Heart left ventricle (tissue), 16 donors: ENCODE data around the gene RASSF9. TPM values are rescaled to one million over a fixed set of nuclear protein-coding genes. Genes with fewer than 3 reads are reported as not detected.

Experiments
- ATAC-seq, 4 donors: fragments of 200-7000 bp; cut with Tn5 transposase; one replicate each; pipeline ENCODE4 v1.9.1; 2020 to 2022; ENCODE audit warnings: moderate library complexity in 4 of 4, mild to moderate bottlenecking in 3 of 4, moderate number of reproducible peaks in 1 of 4
- DNase-seq, 5 donors: peaks; one replicate each; pipeline ENCODE4 v3.0.0-alpha.2; 2020
- H3K27ac ChIP-seq, 12 donors: fragments of 200-600 bp; sonication (generic) in 4 of 12; one replicate each; pipeline versions ENCODE4 v1.5.0 to v1.8.0; 2016 to 2022; ENCODE audit warnings: mild to moderate bottlenecking in 2 of 12
- H3K27me3 ChIP-seq, 9 donors: fragments of 200-600 bp; sonication (generic) in 2 of 9; one replicate each; pipeline versions ENCODE4 v1.5.1 to v1.8.0; 2016 to 2022; ENCODE audit warnings: mild to moderate bottlenecking in 3 of 9
- H3K36me3 ChIP-seq, 9 donors: fragments of 200-600 bp; sonication (generic) in 2 of 9; one replicate each; pipeline versions ENCODE4 v1.5.0 to v1.8.0; 2018 to 2022; ENCODE audit warnings: mild to moderate bottlenecking in 2 of 9
- H3K4me1 ChIP-seq, 12 donors: fragments of 200-600 bp; sonication (generic) in 4 of 12; one replicate each; pipeline versions ENCODE4 v1.5.0 to v1.8.0; 2016 to 2022; ENCODE audit warnings: mild to moderate bottlenecking in 3 of 12
- H3K4me3 ChIP-seq, 12 donors: fragments of 200-600 bp; sonication (generic) in 4 of 12; one replicate each; pipeline versions ENCODE4 v1.5.0 to v1.8.0; 2017 to 2022; ENCODE audit warnings: mild to moderate bottlenecking in 9 of 12, moderate library complexity in 4 of 12
- H3K9me3 ChIP-seq, 12 donors: fragments of 200-600 bp; sonication (generic) in 4 of 12; one replicate each; pipeline versions ENCODE4 v1.5.0 to v1.8.0; 2016 to 2022; ENCODE audit warnings: mild to moderate bottlenecking in 1 of 12
- POLR2A ChIP-seq, 2 donors: fragments of 450-650 bp; IDR thresholded peaks; one replicate each; pipeline ENCODE4 v1.6.1; 2017; ENCODE audit warnings: antibody characterized with exemption in 2 of 2, mild to moderate bottlenecking in 2 of 2, moderate library complexity in 2 of 2
- WGBS, 4 donors: extraction: QIAGEN DNeasy Blood & Tissue Kit in 2 of 4; methylation state at CpG; one replicate each; pipeline versions ENCODE4 v1.1.5 to v1.1.7; 2013 to 2018; 5-methylcytosine and 5-hydroxymethylcytosine counted together
- intact Hi-C, 10 donors: fragments of 100-400 bp; cut with DNase I; formaldehyde crosslinking; loops; one replicate each; pipeline versions ENCODE4 v1.11.1 to v1.14.2; 2022
- polyA plus RNA-seq, 2 donors: library from polyadenylated mRNA; stranded (reverse); fragments of 200-250 nt; gene quantifications; one replicate each; pipeline ENCODE4 v1.2.3, GENCODE V29; 2013
- total RNA-seq, 9 donors: library from RNA; depleted of rRNA in 2 of 9; stranded (reverse); fragments of >200 nt in 2 of 9; fragmentation: NEBNext Ultra II Directional in 3 of 9; extraction: Animal tissue kit (Norgen Biotek cat#: 25700) in 3 of 9; gene quantifications; one replicate each; pipeline versions ENCODE4 v1.1.0 to v1.2.4, GENCODE V29; 2016 to 2023
- TF ChIP-seq, protein P1 (sequence below), 12 donors: fragments of 200-600 bp; sonication (generic) in 4 of 12; IDR thresholded peaks; one replicate each; pipeline versions ENCODE4 v1.5.0 to v1.8.0; 2018 to 2022; ENCODE audit warnings: antibody characterized with exemption in 12 of 12, mild to moderate bottlenecking in 5 of 12
- donor health status: ischemic (EF 13 %, LVEDD 7.1; RV severe dilation, severe dysfunction).
- donor health status: healthy with polysubstance abuse.
- donor health status: DM: no; HTN: yes; CAD: no.
- donor health status: DM: no; HTN: no; CAD: no.
- donor health status: ischemic (EF 25% LVEDD 6.9; RV normal size, moderate dysfunction).
- donor health status: ischemic (EF 25% LVEDD 5.7; RV mildly dilated, moderate dysfunction).
- donor health status: healthy.
- donor health status: DM: yes; HTN: yes; CAD: no.
- donor health status: ischemic (EF 35%, LVEDD 5.7; RV mildly dilated, moderate dysfunction).
- donor health status: nonischemic (EF 11% LVEDD 7.7; RV severe dilation, severe dysfunction).
- donor health status: DM: yes; HTN: yes; CAD: no.
- donor health status: PGD.
- donor health status: ischemic (EF 29% LVEDD 5.4; RV normal size, mild dysfunction).
- donor health status: nonischemic (EF 23%, LVEDD 6.1; RV moderate dilation, normal function).

The RASSF9 gene
- total and polyA plus RNA-seq, 11 donors, result 0.95 to 11.5 (median 5.8) TPM

DNA sequence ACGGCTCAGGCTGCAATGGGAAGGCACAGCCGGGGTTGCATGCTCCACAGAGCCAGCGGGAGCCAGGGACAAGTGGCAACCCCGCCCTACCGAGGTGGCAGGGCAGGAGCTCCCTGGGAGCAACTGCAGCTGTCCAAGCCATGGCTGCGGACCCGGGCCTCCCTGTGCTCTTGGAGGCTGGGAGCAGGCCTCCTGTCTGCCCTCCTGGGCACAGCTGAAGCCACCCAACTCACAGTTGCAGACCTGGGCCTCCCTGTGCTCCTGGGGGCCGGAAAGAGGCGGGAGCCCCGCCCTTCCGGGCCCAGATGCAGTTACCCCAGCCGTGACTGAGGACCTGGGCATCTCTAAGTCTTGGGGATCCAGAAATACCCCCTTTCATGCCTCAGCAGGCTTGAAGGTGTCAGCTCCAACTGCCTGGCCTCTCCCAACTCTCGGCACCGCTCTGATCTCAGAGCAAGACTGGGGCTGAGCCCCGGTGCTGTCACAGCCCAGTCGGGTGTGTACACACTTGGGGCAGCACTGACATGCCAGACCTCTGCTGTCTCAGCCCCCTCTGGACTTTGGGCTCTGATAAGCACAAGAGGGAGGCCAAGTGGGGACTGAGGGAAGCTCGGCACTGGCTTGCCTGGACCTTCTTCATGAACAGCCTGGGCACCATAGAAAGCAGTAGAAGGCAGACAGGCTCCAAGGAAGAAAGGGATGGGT is 7.5 kb upstream of the RASSF9 start:
- peak in 1 of 4 donors; percentile 29 for ATAC-seq

GRCh38 chr12:85835426-85836196 is 598 bp downstream of the RASSF9 start:
- ATAC-seq, result peak; percentile 31 to 83 (median 66)
- 3 to 9% (median 4%) methylated on average over 4 of the region's 4 CpGs for WGBS, 4 donors
- intact Hi-C loops, result loop anchor here in 1 of 10 donors (10.0 kb wide), 1 partner anchor 121 kb away; no protein-coding TSS in a partner anchor
- Histone ChIP-seq H3K27me3 (no peaks in the 10 kb centered on the region), H3K27ac (peak overlapping the region; percentile 58 to 88 (median 82)), H3K4me1 (peaks cover 0 to 39% (median 13%) of the 10 kb centered on the region in 12 donors), H3K9me3 (no peaks in the 10 kb centered on the region), H3K4me3 (peak overlapping the region; percentile 30 to 76 (median 63)), H3K36me3 (no peaks in the 10 kb centered on the region)
- TF ChIP-seq POLR2A (IDR thresholded peaks at IDR 0.05), result no peak
- DNase-seq, result no peak

More for the DNA sequence above, 7.5 kb upstream of the RASSF9 start:
- WGBS, 4 donors, result 87 to 91% (median 89%) methylated on average over 8 to 17 of the region's 17 CpGs
- no peak overlapping the region for H3K4me3 ChIP-seq
- H3K27me3 ChIP-seq, result no peaks in the 10 kb centered on the region
- H3K4me1 ChIP-seq, result peaks cover 0 to 2% (median 0%) of the 10 kb centered on the region in 12 donors
- H3K9me3 ChIP-seq, result no peaks in the 10 kb centered on the region
- TF ChIP-seq, protein P1, sequence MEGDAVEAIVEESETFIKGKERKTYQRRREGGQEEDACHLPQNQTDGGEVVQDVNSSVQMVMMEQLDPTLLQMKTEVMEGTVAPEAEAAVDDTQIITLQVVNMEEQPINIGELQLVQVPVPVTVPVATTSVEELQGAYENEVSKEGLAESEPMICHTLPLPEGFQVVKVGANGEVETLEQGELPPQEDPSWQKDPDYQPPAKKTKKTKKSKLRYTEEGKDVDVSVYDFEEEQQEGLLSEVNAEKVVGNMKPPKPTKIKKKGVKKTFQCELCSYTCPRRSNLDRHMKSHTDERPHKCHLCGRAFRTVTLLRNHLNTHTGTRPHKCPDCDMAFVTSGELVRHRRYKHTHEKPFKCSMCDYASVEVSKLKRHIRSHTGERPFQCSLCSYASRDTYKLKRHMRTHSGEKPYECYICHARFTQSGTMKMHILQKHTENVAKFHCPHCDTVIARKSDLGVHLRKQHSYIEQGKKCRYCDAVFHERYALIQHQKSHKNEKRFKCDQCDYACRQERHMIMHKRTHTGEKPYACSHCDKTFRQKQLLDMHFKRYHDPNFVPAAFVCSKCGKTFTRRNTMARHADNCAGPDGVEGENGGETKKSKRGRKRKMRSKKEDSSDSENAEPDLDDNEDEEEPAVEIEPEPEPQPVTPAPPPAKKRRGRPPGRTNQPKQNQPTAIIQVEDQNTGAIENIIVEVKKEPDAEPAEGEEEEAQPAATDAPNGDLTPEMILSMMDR (IDR thresholded peaks at IDR 0.05), result no peak
- no peak for TF ChIP-seq POLR2A (IDR thresholded peaks at IDR 0.05)
- intact Hi-C loops, result no loop called here
- no peaks in the 10 kb centered on the region for H3K36me3 ChIP-seq
- no peak for DNase-seq
- no peak overlapping the region for H3K27ac ChIP-seq

DNA sequence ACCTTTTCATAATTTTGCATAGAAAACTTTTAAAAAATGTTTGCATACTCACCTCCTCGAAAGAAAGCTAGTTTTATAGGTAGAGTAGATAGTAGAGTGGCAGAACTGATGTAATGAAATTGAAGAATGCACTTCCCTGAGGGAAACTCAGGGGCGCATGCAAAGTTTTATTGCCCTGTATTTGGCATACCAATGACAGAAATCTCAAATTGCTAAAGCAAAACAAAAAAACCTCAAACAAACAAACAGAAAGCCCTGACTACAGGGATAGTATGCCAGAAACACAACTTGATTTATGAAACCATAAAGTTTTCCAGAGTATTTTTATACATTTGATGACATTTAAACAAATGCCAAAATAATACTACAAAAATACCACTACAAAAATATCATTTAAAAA is 1.8 kb downstream of the RASSF9 start:
- no peak for TF ChIP-seq POLR2A (IDR thresholded peaks at IDR 0.05)
- TF ChIP-seq, protein P1 (IDR thresholded peaks at IDR 0.05), result no peak
- Histone ChIP-seq H3K36me3 (no peaks in the 10 kb centered on the region), H3K4me1 (peaks cover 0 to 39% (median 14%) of the 10 kb centered on the region in 12 donors), H3K9me3 (no peaks in the 10 kb centered on the region), H3K27me3 (no peaks in the 10 kb centered on the region), H3K4me3 (peak overlapping the region in 11 of 12 donors; percentile 43 to 76 (median 64)), H3K27ac (peak overlapping the region in 9 of 12 donors; percentile 78 to 88 (median 83))
- 22 to 35% (median 24%) methylated on average over 2 of the region's 2 CpGs for WGBS, 4 donors
- ATAC-seq, result no peak
- intact Hi-C loops, result loop anchor here in 1 of 10 donors (10.0 kb wide), 1 partner anchor 120 kb away; no protein-coding TSS in a partner anchor
- DNase-seq, result no peak

DNA sequence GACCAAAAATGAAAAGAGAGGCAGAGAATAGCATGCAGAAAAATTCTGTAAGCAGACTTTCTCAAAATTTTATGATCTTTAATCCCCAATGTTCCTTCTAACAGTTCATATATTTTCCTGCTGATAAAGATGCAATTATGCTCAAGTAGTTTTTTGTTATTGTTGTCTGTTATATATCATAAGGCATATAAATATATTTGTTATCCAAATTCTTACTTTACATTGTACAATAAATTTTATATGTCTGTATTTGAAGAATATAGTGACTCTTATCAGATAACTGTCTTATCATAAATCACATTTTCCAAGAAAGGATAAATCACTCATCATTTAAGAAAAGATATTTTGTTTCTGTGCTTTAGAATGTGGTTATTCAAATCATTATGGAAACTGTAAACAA is 2.6 kb downstream of the RASSF9 start:
- no peaks in the 10 kb centered on the region for H3K27me3 ChIP-seq
- H3K4me1 ChIP-seq, result peaks cover 0 to 39% (median 14%) of the 10 kb centered on the region in 12 donors
- DNase-seq (no peak), ATAC-seq (no peak)
- no peaks in the 10 kb centered on the region for H3K9me3 ChIP-seq
- peak overlapping the region in 9 of 12 donors; percentile 55 to 76 (median 66) for H3K4me3 ChIP-seq
- intact Hi-C loops, result loop anchor here in 1 of 10 donors (10.0 kb wide), 1 partner anchor 119 kb away; no protein-coding TSS in a partner anchor
- TF ChIP-seq POLR2A (IDR thresholded peaks at IDR 0.05), result no peak
- TF ChIP-seq, protein P1 (IDR thresholded peaks at IDR 0.05), result no peak
- no peak overlapping the region for H3K27ac ChIP-seq
- H3K36me3 ChIP-seq, result no peaks in the 10 kb centered on the region
